Measurements from ENCODE around the gene CCDC187. TPM values are rescaled to one million over a fixed set of nuclear protein-coding genes. Genes with fewer than 3 reads are reported as not detected.

The CCDC187 gene
- total RNA-seq, 1 experiment from 2014 or later, result not detected

DNA sequence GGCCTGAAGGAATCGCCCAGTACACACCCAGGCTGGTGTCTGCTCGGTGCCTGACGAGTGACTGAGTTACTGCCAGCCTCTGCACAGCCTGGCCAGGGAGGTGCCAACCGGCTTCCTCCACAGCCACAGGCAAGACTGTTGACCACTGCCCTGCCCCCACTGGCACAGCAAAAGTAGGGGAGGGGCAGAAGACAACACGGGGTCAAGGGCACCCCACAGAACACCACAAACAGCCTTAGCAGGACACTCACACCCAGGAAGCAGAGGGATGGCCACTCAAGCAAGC, 98.2 kb downstream of the CCDC187 start:
- H3K27ac Mint-ChIP-seq (ENCODE audit: low read depth, unreplicated experiment), result no peak overlapping the region
- no peaks in the 10 kb centered on the region for H3K4me1 Mint-ChIP-seq (ENCODE audit: insufficient read depth, unreplicated experiment)
- ChIA-PET CTCF (no interaction called here), POLR2A (no interaction called here)
- DNase-seq (ENCODE audit: unreplicated experiment), result no peak
- TF ChIP-seq, protein P1, sequence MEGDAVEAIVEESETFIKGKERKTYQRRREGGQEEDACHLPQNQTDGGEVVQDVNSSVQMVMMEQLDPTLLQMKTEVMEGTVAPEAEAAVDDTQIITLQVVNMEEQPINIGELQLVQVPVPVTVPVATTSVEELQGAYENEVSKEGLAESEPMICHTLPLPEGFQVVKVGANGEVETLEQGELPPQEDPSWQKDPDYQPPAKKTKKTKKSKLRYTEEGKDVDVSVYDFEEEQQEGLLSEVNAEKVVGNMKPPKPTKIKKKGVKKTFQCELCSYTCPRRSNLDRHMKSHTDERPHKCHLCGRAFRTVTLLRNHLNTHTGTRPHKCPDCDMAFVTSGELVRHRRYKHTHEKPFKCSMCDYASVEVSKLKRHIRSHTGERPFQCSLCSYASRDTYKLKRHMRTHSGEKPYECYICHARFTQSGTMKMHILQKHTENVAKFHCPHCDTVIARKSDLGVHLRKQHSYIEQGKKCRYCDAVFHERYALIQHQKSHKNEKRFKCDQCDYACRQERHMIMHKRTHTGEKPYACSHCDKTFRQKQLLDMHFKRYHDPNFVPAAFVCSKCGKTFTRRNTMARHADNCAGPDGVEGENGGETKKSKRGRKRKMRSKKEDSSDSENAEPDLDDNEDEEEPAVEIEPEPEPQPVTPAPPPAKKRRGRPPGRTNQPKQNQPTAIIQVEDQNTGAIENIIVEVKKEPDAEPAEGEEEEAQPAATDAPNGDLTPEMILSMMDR (IDR thresholded peaks at IDR 0.05; ENCODE audit: unreplicated experiment), result no peak
- no peak overlapping the region for H3K4me3 Mint-ChIP-seq (ENCODE audit: unreplicated experiment)
- peaks cover 11% of the 10 kb centered on the region for H3K27me3 Mint-ChIP-seq (ENCODE audit: insufficient read depth, unreplicated experiment)
- H3K9me3 Mint-ChIP-seq (ENCODE audit: unreplicated experiment), result no peaks in the 10 kb centered on the region
- H3K36me3 Mint-ChIP-seq (ENCODE audit: insufficient read depth, unreplicated experiment), result peaks cover 22% of the 10 kb centered on the region
- intact Hi-C loops (cut with micrococcal nuclease), result no loop called here
- no TSS peak for BruUV-seq (replicated peaks)

DNA sequence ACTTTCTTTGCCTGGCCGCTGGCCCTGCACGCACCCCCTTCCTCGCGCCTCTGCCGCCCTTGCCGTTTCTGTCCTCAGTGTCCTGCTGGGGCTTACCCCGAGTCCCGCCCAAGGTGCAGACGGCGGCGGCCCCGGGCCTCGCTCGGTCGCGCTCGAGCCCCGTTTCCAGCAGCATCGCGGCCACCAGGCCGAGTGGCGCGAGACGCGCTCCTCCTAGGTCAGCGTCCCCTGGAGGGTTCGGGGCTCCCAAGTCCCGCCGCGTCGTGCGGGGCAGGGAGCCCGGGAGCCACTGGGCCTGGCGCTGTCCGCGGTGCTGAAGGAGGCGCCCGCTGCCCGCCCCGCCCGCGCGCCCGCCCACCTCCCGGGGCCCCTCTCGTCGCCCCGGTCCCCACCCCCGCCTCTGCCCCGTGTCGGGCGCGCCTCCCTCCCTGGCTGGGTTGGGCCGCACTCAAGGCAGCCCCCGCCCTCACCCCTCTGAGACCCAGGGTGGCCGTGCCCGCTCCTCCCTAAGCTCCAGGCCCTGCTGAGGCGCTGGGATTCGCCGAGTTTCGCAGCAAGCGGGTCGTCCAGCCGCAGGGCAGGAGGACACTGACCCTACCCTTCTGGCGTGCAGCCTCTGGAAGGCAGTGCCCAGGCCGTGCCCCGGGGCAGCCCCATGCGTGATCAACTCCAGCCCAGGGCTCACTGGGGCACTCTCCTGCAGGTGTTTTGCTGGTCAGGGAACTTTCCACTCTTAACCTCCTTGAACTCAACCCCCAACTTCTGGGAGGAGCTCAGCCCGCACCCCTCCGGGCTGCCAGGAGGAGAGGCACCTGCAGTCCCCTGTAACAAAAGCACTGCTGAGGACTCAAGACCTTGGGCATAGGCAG, 98.8 kb downstream of the CCDC187 start, which contains the start of gene LHX3:
LHX3 (minus strand) TSS at position 291 of the 869 bp plus-strand sequence; CDS start at position 175, 116 bp downstream.
- ChIA-PET CTCF (interaction anchor here (1.4 kb wide), 1 partner anchor 79 kb away, joined by 7 read pairs; no protein-coding TSS in a partner anchor), POLR2A (no interaction called here)
- no peaks in the 10 kb centered on the region for H3K9me3 Mint-ChIP-seq (ENCODE audit: unreplicated experiment)
- TF ChIP-seq, protein P1 (IDR thresholded peaks at IDR 0.05; ENCODE audit: unreplicated experiment), result no peak
- H3K4me3 Mint-ChIP-seq (ENCODE audit: unreplicated experiment), result no peak within 1 kb of the TSS
- BruUV-seq (replicated peaks), result no TSS peak
- no peak within 1 kb of the TSS for H3K27ac Mint-ChIP-seq (ENCODE audit: low read depth, unreplicated experiment)
- H3K4me1 Mint-ChIP-seq (ENCODE audit: insufficient read depth, unreplicated experiment), result no peaks in the 10 kb centered on the region
- intact Hi-C loops (cut with micrococcal nuclease), result no loop called here
- no peak for DNase-seq (ENCODE audit: unreplicated experiment)
- peaks cover 11% of the 10 kb centered on the region for H3K27me3 Mint-ChIP-seq (ENCODE audit: insufficient read depth, unreplicated experiment)
- peaks cover 22% of the 10 kb centered on the region for H3K36me3 Mint-ChIP-seq (ENCODE audit: insufficient read depth, unreplicated experiment)

DNA sequence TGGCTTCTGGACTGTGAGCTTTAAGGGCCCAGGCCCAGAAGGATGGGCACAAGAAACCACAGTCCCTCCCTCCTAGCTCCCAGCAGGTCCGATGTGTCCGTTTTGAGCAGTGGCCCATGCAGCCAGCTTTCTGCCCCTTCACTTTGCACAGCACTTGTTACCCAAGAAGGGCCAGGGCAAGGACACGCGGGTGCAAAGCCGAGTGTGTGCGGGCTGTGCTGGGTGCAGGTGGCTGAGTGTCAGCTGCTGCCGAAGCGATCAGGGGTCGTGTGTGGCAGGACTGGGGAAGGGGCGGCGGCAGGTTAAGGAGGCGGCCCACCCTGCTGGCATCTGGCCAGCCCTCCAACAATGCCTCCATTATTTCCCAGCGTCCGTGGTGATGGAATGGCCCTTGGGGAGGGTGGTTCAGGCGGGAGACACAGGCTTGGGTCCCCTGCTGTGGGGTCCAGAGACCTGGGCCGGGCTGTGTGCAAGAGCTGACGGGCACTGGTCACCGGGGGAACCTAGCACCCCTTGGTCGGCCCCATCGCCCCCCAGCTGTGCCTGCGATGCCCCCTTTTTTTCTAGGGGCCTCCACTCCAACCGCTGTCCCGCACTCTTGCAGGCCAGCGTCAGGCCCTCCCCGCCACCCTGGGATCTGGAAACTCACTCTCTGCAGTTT, 99.6 kb downstream of the CCDC187 start:
- BruUV-seq (replicated peaks), result no TSS peak
- intact Hi-C loops (cut with micrococcal nuclease), result no loop called here
- TF ChIP-seq, protein P1 (IDR thresholded peaks at IDR 0.05; ENCODE audit: unreplicated experiment), result no peak
- CTCF ChIA-PET, result interaction anchor here (1.4 kb wide), 1 partner anchor 80 kb away, joined by 7 read pairs; no protein-coding TSS in a partner anchor
- Mint-ChIP-seq H3K4me1 (ENCODE audit: insufficient read depth, unreplicated experiment) (no peaks in the 10 kb centered on the region), H3K27me3 (ENCODE audit: insufficient read depth, unreplicated experiment) (peaks cover 11% of the 10 kb centered on the region), H3K36me3 (ENCODE audit: insufficient read depth, unreplicated experiment) (peaks cover 17% of the 10 kb centered on the region), H3K4me3 (ENCODE audit: unreplicated experiment) (no peak overlapping the region), H3K9me3 (ENCODE audit: unreplicated experiment) (no peaks in the 10 kb centered on the region), H3K27ac (ENCODE audit: low read depth, unreplicated experiment) (no peak overlapping the region)
- DNase-seq (ENCODE audit: unreplicated experiment), result no peak
- POLR2A ChIA-PET, result no interaction called here

GRCh38 chr9:136203408-136204144, 100.3 kb downstream of the CCDC187 start:
- ChIA-PET CTCF (interaction anchor here (1.4 kb wide), 1 partner anchor 80 kb away, joined by 7 read pairs; no protein-coding TSS in a partner anchor), POLR2A (no interaction called here)
- intact Hi-C loops (cut with micrococcal nuclease), result no loop called here
- peaks cover 10% of the 10 kb centered on the region for H3K36me3 Mint-ChIP-seq (ENCODE audit: insufficient read depth, unreplicated experiment)
- no peak overlapping the region for H3K27ac Mint-ChIP-seq (ENCODE audit: low read depth, unreplicated experiment)
- H3K4me3 Mint-ChIP-seq (ENCODE audit: unreplicated experiment), result no peak overlapping the region
- TF ChIP-seq, protein P1 (IDR thresholded peaks at IDR 0.05; ENCODE audit: unreplicated experiment), result no peak
- H3K4me1 Mint-ChIP-seq (ENCODE audit: insufficient read depth, unreplicated experiment), result no peaks in the 10 kb centered on the region
- no TSS peak for BruUV-seq (replicated peaks)
- no peaks in the 10 kb centered on the region for H3K9me3 Mint-ChIP-seq (ENCODE audit: unreplicated experiment)
- H3K27me3 Mint-ChIP-seq (ENCODE audit: insufficient read depth, unreplicated experiment), result peaks cover 11% of the 10 kb centered on the region
- no peak for DNase-seq (ENCODE audit: unreplicated experiment)

Data from MCF 10A (cell line).